GM12878 (cell line): Measurements from ENCODE around the gene SLC22A4. TPM values are rescaled to one million over a fixed set of nuclear protein-coding genes. Genes with fewer than 3 reads are reported as not detected.

Experiments
- ATF2 ChIP-seq: IDR thresholded peaks from 2 replicates; pipeline ENCODE4 v1.6.1; 2012; ENCODE audit warnings: low read length, inconsistent platforms
- BACH1 ChIP-seq: fragments of 450-650 bp; IDR thresholded peaks from 2 replicates; pipeline ENCODE4 v1.6.1; 2017; ENCODE audit warnings: mild to moderate bottlenecking, borderline replicate concordance
- CREB1 ChIP-seq: IDR thresholded peaks from 2 replicates; pipeline ENCODE4 v1.6.1; 2012; ENCODE audit warnings: low read depth, mild to moderate bottlenecking, inconsistent platforms
- CREM ChIP-seq: IDR thresholded peaks from 2 replicates; pipeline ENCODE4 v1.6.1; 2014; ENCODE audit warnings: antibody characterized with exemption, low read depth
- DPF2 ChIP-seq: fragments of 450-650 bp; IDR thresholded peaks from 2 replicates; pipeline ENCODE4 v1.6.1; 2017; ENCODE audit warnings: mild to moderate bottlenecking
- E2F4 ChIP-seq: IDR thresholded peaks from 2 replicates; pipeline ENCODE4 v1.6.1; 2012; ENCODE audit warnings: low read depth, low read length, improper control_type of control experiment
- EED ChIP-seq: sonication (generic); IDR thresholded peaks from 2 replicates; pipeline ENCODE4 v1.6.1; 2016; ENCODE audit warnings: antibody characterized with exemption, low read depth
- FOXM1 ChIP-seq: IDR thresholded peaks from 2 replicates; pipeline ENCODE4 v1.6.1; 2012; ENCODE audit warnings: low read depth, mild to moderate bottlenecking, inconsistent platforms, low read length, moderate library complexity
- JUNB ChIP-seq: IDR thresholded peaks from 2 replicates; pipeline ENCODE4 v1.6.1; 2016; ENCODE audit warnings: antibody characterized with exemption, mild to moderate bottlenecking
- MEF2B ChIP-seq: fragments of 450-650 bp; IDR thresholded peaks from 2 replicates; pipeline ENCODE4 v1.6.1; 2018; ENCODE audit warnings: mild to moderate bottlenecking, moderate library complexity; ENCODE audit not compliant: partially characterized antibody, poor library complexity, severe bottlenecking
- MTA2 ChIP-seq: fragments of 450-650 bp; IDR thresholded peaks from 2 replicates; pipeline ENCODE4 v1.6.1; 2016; ENCODE audit warnings: low read depth, mild to moderate bottlenecking, moderate library complexity
- MYB ChIP-seq: fragments of 150-350 bp; IDR thresholded peaks from 2 replicates; pipeline ENCODE4 v1.6.1; 2014; ENCODE audit warnings: mild to moderate bottlenecking, low read depth, low read length, borderline replicate concordance
- PAX8 ChIP-seq: fragments of 450-650 bp; IDR thresholded peaks from 2 replicates; pipeline ENCODE4 v1.6.1; 2017; ENCODE audit warnings: mild to moderate bottlenecking, moderate library complexity
- POLR2A ChIP-seq: IDR thresholded peaks from 2 replicates; pipeline ENCODE4 v1.6.1; 2011; ENCODE audit warnings: low read depth, mild to moderate bottlenecking, low read length
- POU2F2 ChIP-seq: IDR thresholded peaks from 3 replicates; pipeline ENCODE4 v1.6.1; 2011; ENCODE audit warnings: low read depth, mild to moderate bottlenecking, low read length, borderline replicate concordance
- RAD51 ChIP-seq: fragments of 450-650 bp; IDR thresholded peaks from 2 replicates; pipeline ENCODE4 v1.6.1; 2016; ENCODE audit warnings: moderate library complexity, mild to moderate bottlenecking, inconsistent platforms
- RB1 ChIP-seq: fragments of 450-650 bp; formaldehyde crosslinking; IDR thresholded peaks from 2 replicates; pipeline ENCODE4 v1.6.1; 2017; ENCODE audit warnings: mild to moderate bottlenecking, borderline replicate concordance
- SIX5 ChIP-seq: IDR thresholded peaks from 2 replicates; pipeline ENCODE4 v1.6.1; 2011; ENCODE audit warnings: mild to moderate bottlenecking, low read depth, low read length, moderate library complexity; ENCODE audit not compliant: severe bottlenecking
- SMAD5 ChIP-seq: IDR thresholded peaks from 2 replicates; pipeline ENCODE4 v1.6.1; 2016; ENCODE audit warnings: antibody characterized with exemption, low read depth
- SREBF1 ChIP-seq: IDR thresholded peaks from 2 replicates; pipeline ENCODE4 v1.6.1; 2012; ENCODE audit warnings: mild to moderate bottlenecking, low read length
- STAT1 ChIP-seq: fragments of 450-650 bp; conservative IDR thresholded peaks from 2 replicates; pipeline ENCODE4 v1.6.1; 2014; ENCODE audit warnings: antibody characterized with exemption, mild to moderate bottlenecking
- STAT3 ChIP-seq: IDR thresholded peaks from 2 replicates; pipeline ENCODE4 v1.6.1; 2011; ENCODE audit warnings: low read depth, low read length, improper control_type of control experiment
- ZNF207 ChIP-seq: fragments of 450-650 bp; IDR thresholded peaks from 2 replicates; pipeline ENCODE4 v1.6.1; 2014; ENCODE audit warnings: antibody characterized with exemption, mild to moderate bottlenecking, borderline replicate concordance
- ZSCAN29 ChIP-seq: fragments of 450-650 bp; IDR thresholded peaks from 2 replicates; pipeline ENCODE4 v1.6.1; 2017; ENCODE audit warnings: mild to moderate bottlenecking, moderate library complexity
- ZZZ3 ChIP-seq: IDR thresholded peaks from 2 replicates; pipeline ENCODE4 v1.6.1; 2011; ENCODE audit warnings: low read depth; ENCODE audit not compliant: control insufficient read depth, insufficient read length
- polyA plus RNA-seq, 11 experiments: library from polyadenylated mRNA; depleted of rRNA in 4 of 11; unstranded in 6 of 11; stranded (reverse) in 5 of 11; fragments of >200 nt; fragmentation: Nextera tagmentation in 4 of 11; fragmentation: Illumina TruSeq in 1 of 11; extraction: Ambion mirVana in 4 of 11; extraction: Trizol in 1 of 11; gene quantifications; 1 replicate in 1 of 11; 2 replicates in 10 of 11; pipeline versions ENCODE4 v1.2.1 to v1.2.3, GENCODE V29; 2011 to 2016; ENCODE audit warnings: inconsistent platforms in 2 of 11, missing spikeins in 2 of 11, low read depth in 1 of 11
- total RNA-seq, 4 experiments: library from RNA; depleted of rRNA in 3 of 4; stranded (reverse); fragments of >200 nt in 3 of 4; fragmentation: Illumina TruSeq in 1 of 4; extraction: Trizol in 1 of 4; gene quantifications; 2 replicates each; pipeline versions ENCODE4 v1.2.1 to v1.2.3, GENCODE V29; 2013 to 2021
- TF ChIP-seq, protein P1 (sequence below): IDR thresholded peaks from 2 replicates; pipeline ENCODE4 v1.6.1; 2012; ENCODE audit warnings: low read depth, low read length, improper control_type of control experiment
- TF ChIP-seq, protein P2 (sequence below): fragments of 450-650 bp; formaldehyde crosslinking; IDR thresholded peaks from 2 replicates; pipeline ENCODE4 v1.5.0; 2022; ENCODE audit warnings: mild to moderate bottlenecking, missing genetic modification characterization

Gene SLC22A4
- total and polyA plus RNA-seq, 10 of the 15 experiments (the other 5 are each of a cell fraction or from before 2014, with no cell fraction given): 0.04 to 0.61 (median 0.10) TPM; not detected in 2

DNA sequence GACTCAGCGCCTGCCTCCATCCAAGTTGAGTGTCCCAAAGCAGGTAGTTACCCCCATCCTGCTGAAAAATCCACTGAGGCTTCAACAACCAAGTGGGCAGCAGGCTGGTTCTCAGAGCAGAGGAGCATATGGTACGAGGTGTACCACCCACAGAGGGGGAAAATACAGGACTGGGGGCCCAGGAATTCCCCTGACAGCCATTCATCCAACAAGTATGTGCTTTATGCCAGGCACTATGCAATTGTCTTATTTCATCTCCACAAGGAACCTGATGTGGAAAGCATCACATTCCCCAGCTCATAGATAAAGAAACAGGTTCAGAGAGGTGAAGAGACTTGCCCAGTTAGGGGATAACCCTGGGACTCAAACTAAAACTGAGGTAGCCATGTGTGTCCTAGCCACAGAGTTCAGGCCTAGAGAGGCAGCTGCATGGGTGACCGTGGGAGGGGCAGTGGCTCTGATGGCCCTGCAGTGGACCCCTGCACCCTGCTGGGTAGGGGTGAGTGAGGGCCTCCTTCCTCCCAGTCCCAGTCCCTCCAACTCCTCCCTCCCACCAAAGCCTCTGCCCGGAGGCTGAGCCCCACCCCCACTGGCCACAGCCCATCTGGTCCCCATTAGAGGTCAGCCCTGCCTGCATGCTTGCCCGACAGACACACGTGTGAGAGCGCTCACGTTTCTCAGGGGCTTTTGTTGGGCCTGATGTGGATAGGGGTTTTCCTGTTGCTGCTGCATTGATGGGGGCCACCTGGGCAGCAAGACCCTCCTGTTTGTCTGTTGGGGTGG is 25.2 kb upstream of the SLC22A4 start (continued):
- no peak for TF ChIP-seq ATF2
- TF ChIP-seq, protein P1, sequence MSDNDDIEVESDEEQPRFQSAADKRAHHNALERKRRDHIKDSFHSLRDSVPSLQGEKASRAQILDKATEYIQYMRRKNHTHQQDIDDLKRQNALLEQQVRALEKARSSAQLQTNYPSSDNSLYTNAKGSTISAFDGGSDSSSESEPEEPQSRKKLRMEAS: no peak; the same call in 1 of the 2 replicates
- peak; percentile 76 for TF ChIP-seq MTA2
- TF ChIP-seq STAT3: no peak
- no peak for TF ChIP-seq RAD51
- peak; percentile 94 for TF ChIP-seq DPF2
- 0 out of 2 replicates have a peak, but pooled peaks have one; percentile 15 for TF ChIP-seq CREB1
- TF ChIP-seq, protein P2, sequence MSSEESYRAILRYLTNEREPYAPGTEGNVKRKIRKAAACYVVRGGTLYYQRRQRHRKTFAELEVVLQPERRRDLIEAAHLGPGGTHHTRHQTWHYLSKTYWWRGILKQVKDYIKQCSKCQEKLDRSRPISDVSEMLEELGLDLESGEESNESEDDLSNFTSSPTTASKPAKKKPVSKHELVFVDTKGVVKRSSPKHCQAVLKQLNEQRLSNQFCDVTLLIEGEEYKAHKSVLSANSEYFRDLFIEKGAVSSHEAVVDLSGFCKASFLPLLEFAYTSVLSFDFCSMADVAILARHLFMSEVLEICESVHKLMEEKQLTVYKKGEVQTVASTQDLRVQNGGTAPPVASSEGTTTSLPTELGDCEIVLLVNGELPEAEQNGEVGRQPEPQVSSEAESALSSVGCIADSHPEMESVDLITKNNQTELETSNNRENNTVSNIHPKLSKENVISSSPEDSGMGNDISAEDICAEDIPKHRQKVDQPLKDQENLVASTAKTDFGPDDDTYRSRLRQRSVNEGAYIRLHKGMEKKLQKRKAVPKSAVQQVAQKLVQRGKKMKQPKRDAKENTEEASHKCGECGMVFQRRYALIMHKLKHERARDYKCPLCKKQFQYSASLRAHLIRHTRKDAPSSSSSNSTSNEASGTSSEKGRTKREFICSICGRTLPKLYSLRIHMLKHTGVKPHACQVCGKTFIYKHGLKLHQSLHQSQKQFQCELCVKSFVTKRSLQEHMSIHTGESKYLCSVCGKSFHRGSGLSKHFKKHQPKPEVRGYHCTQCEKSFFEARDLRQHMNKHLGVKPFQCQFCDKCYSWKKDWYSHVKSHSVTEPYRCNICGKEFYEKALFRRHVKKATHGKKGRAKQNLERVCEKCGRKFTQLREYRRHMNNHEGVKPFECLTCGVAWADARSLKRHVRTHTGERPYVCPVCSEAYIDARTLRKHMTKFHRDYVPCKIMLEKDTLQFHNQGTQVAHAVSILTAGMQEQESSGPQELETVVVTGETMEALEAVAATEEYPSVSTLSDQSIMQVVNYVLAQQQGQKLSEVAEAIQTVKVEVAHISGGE (CRISPR knock-in tag): no peak
- TF ChIP-seq MEF2B: peak; percentile 46
- TF ChIP-seq PAX8: no peak
- peak; percentile 72 for TF ChIP-seq JUNB
- TF ChIP-seq EED: no peak
- no peak for TF ChIP-seq ZSCAN29
- no peak for TF ChIP-seq SIX5
- TF ChIP-seq MYB: no peak
- no peak for TF ChIP-seq SREBF1
- TF ChIP-seq SMAD5: no peak
- TF ChIP-seq ZNF207: no peak
- TF ChIP-seq POLR2A: 0 out of 2 replicates have a peak, but pooled peaks have one; percentile 19
- TF ChIP-seq CREM: no peak
- no peak for TF ChIP-seq ZZZ3
- 0 out of 2 replicates have a peak, but pooled peaks have one; percentile 24 for TF ChIP-seq STAT1
- no peak for TF ChIP-seq POU2F2
- TF ChIP-seq FOXM1: peak; percentile 65; the same call in 1 of the 2 replicates
- TF ChIP-seq E2F4: no peak
- TF ChIP-seq RB1: no peak
- TF ChIP-seq BACH1: no peak
